Mucosa of stomach (tissue), 1 donor: ENCODE measurements around the gene KIF18A.

Experiments
- H3K27me3 ChIP-seq: one replicate; pipeline ENCODE4 v1.7.0; 2013; ENCODE audit warnings: mild to moderate bottlenecking, low read length; ENCODE audit not compliant: control insufficient read depth, insufficient read depth
- H3K36me3 ChIP-seq: one replicate; pipeline ENCODE4 v1.7.0; 2013; ENCODE audit warnings: low read length; ENCODE audit not compliant: control insufficient read depth, insufficient read depth
- H3K4me1 ChIP-seq: one replicate; pipeline ENCODE4 v1.7.0; 2013; ENCODE audit warnings: mild to moderate bottlenecking, low read length; ENCODE audit not compliant: control insufficient read depth, insufficient read depth
- H3K4me3 ChIP-seq: one replicate; pipeline ENCODE4 v1.7.0; 2013; ENCODE audit warnings: low read length
- H3K9ac ChIP-seq: one replicate; pipeline ENCODE4 v1.7.0; 2013; ENCODE audit warnings: mild to moderate bottlenecking, low read length, moderate library complexity
- H3K9me3 ChIP-seq: one replicate; pipeline ENCODE4 v1.7.0; 2013; ENCODE audit warnings: mild to moderate bottlenecking, low read length, moderate library complexity; ENCODE audit not compliant: control insufficient read depth
- donor health status: Pancreatic carcinoma.

The KIF18A gene

GRCh38 chr11:27972522-27973170, 135.3 kb downstream of the KIF18A start:
- H3K27me3 ChIP-seq = no peaks in the 10 kb centered on the region
- no peaks in the 10 kb centered on the region for H3K4me1 ChIP-seq
- no peaks in the 10 kb centered on the region for H3K36me3 ChIP-seq
- no peak overlapping the region for H3K4me3 ChIP-seq
- no peak overlapping the region for H3K9ac ChIP-seq
- H3K9me3 ChIP-seq = no peaks in the 10 kb centered on the region

- no peaks in the 10 kb centered on the region for H3K36me3 ChIP-seq
- no peak overlapping the region for H3K4me3 ChIP-seq
Observed at GRCh38 chr11:27971171-27971570, 136.8 kb downstream of the KIF18A start.

More at GRCh38 chr11:27971171-27971570, 136.8 kb downstream of the KIF18A start:
- H3K27me3 ChIP-seq = no peaks in the 10 kb centered on the region
- H3K9ac ChIP-seq = no peak overlapping the region
- no peaks in the 10 kb centered on the region for H3K9me3 ChIP-seq
- no peaks in the 10 kb centered on the region for H3K4me1 ChIP-seq
